Caco-2 (cell line): ENCODE measurements around the gene CNIH3. TPM values are rescaled to one million over a fixed set of nuclear protein-coding genes. Genes with fewer than 3 reads are reported as not detected.

ENCODE experiments used
- BruUV-seq: library from RNA; stranded (reverse); fragments of 400-500 nt; replicated peaks from 2 replicates; lab custom pipeline; 2021; lab: Mats Ljungman, UMichigan
- CTCF ChIA-PET: fragments of 300-600 bp; sonication (Branson Sonifier 250); formaldehyde crosslinking; loops from one replicate; lab custom pipeline; 2022; ENCODE audit warnings: antibody characterized with exemption; lab: Charles Lee
- POLR2A ChIA-PET: fragments of 300-600 bp; sonication (Branson Sonifier 250); formaldehyde crosslinking; loops from one replicate; lab custom pipeline; 2022; ENCODE audit warnings: antibody characterized with exemption; lab: Charles Lee
- DNase-seq, 2 experiments: peaks; one replicate each; pipeline versions ENCODE4 v3.0.0 to v3.0.0-alpha.2; 2020 to 2022
- H3K27me3 ChIP-seq: replicated peaks from 2 replicates; pipeline ENCODE4 v1.6.0; 2011; ENCODE audit warnings: low read length; ENCODE audit not compliant: control insufficient read depth, insufficient read depth
- H3K36me3 ChIP-seq: 2 replicates; pipeline ENCODE4 v1.5.1; 2011; ENCODE audit warnings: low read length; ENCODE audit not compliant: control insufficient read depth, insufficient read depth
- H3K4me1 ChIP-seq: fragments of 250-450 bp; sonication (Bioruptor Pico); 2 replicates; pipeline ENCODE4 v1.5.1; 2020; ENCODE audit warnings: mild to moderate bottlenecking
- H3K4me3 ChIP-seq: 2 replicates; pipeline ENCODE4 v1.5.1; 2011; ENCODE audit warnings: low read depth, mild to moderate bottlenecking, control low read depth, low read length
- H3K9me3 ChIP-seq: fragments of 250-450 bp; sonication (Bioruptor Pico); 2 replicates; pipeline ENCODE4 v1.5.1; 2020; ENCODE audit warnings: mild to moderate bottlenecking, moderate library complexity
- H3K27ac Mint-ChIP-seq: one replicate; pipeline ENCODE4 v1.8.0; 2022; ENCODE audit warnings: mixed read lengths; ENCODE audit not compliant: unreplicated experiment
- H3K27me3 Mint-ChIP-seq: one replicate; pipeline ENCODE4 v1.8.0; 2022; ENCODE audit warnings: mixed read lengths; ENCODE audit not compliant: insufficient read depth, unreplicated experiment
- H3K36me3 Mint-ChIP-seq: one replicate; pipeline ENCODE4 v1.8.0; 2022; ENCODE audit warnings: mild to moderate bottlenecking, mixed read lengths; ENCODE audit not compliant: insufficient read depth, unreplicated experiment
- H3K4me1 Mint-ChIP-seq: one replicate; pipeline ENCODE4 v1.8.0; 2022; ENCODE audit warnings: low read depth, mixed read lengths; ENCODE audit not compliant: unreplicated experiment
- H3K4me3 Mint-ChIP-seq: one replicate; pipeline ENCODE4 v1.8.0; 2022; ENCODE audit warnings: mild to moderate bottlenecking, moderate library complexity, mixed read lengths; ENCODE audit not compliant: unreplicated experiment
- H3K9me3 Mint-ChIP-seq: one replicate; pipeline ENCODE4 v1.8.0; 2022; ENCODE audit warnings: mixed read lengths; ENCODE audit not compliant: unreplicated experiment
- intact Hi-C: fragments of 100-400 bp; cut with micrococcal nuclease; formaldehyde crosslinking; loops from one replicate; pipeline ENCODE4 v1.10.0; 2022; ENCODE audit not compliant: unreplicated experiment
- total RNA-seq: library from RNA; stranded (reverse); gene quantifications from 2 replicates; pipeline ENCODE4 v1.2.3, GENCODE V29; 2022
- TF ChIP-seq, protein P1 (sequence below), 2 experiments: fragments of 200-600 bp in 1 of 2; IDR thresholded peaks; 1 replicate in 1 of 2; 2 replicates in 1 of 2; pipeline versions ENCODE4 v1.5.1 to v1.8.0; 2011 to 2022; ENCODE audit warnings: antibody characterized with exemption in 1 of 2, control low read depth in 1 of 2, inconsistent platforms in 1 of 2, low read depth in 1 of 2, low read length in 1 of 2, mild to moderate bottlenecking in 1 of 2, moderate library complexity in 1 of 2; ENCODE audit not compliant: insufficient read depth in 1 of 2, severe bottlenecking in 1 of 2, unreplicated experiment in 1 of 2

CNIH3 gene
- total RNA-seq, 1 experiment from 2014 or later: 2.2 TPM

- TF ChIP-seq, protein P1, sequence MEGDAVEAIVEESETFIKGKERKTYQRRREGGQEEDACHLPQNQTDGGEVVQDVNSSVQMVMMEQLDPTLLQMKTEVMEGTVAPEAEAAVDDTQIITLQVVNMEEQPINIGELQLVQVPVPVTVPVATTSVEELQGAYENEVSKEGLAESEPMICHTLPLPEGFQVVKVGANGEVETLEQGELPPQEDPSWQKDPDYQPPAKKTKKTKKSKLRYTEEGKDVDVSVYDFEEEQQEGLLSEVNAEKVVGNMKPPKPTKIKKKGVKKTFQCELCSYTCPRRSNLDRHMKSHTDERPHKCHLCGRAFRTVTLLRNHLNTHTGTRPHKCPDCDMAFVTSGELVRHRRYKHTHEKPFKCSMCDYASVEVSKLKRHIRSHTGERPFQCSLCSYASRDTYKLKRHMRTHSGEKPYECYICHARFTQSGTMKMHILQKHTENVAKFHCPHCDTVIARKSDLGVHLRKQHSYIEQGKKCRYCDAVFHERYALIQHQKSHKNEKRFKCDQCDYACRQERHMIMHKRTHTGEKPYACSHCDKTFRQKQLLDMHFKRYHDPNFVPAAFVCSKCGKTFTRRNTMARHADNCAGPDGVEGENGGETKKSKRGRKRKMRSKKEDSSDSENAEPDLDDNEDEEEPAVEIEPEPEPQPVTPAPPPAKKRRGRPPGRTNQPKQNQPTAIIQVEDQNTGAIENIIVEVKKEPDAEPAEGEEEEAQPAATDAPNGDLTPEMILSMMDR (IDR thresholded peaks at IDR 0.05; ENCODE audit: insufficient read depth in 1 of 2, low read depth in 1 of 2, low read length in 1 of 2, severe bottlenecking in 1 of 2, unreplicated experiment in 1 of 2): no peak
- no peaks in the 10 kb centered on the region for H3K27me3 ChIP-seq
- no peaks in the 10 kb centered on the region for H3K4me1 ChIP-seq
- intact Hi-C loops: no loop called here
- no peaks in the 10 kb centered on the region for H3K36me3 ChIP-seq
- H3K9me3 Mint-ChIP-seq: no peaks in the 10 kb centered on the region
- no peaks in the 10 kb centered on the region for H3K9me3 ChIP-seq
- H3K4me1 Mint-ChIP-seq: no peaks in the 10 kb centered on the region
- H3K27me3 Mint-ChIP-seq: peaks cover 21% of the 10 kb centered on the region
- H3K27ac Mint-ChIP-seq: no peak overlapping the region
- POLR2A ChIA-PET: no interaction called here
- BruUV-seq: no TSS peak
- H3K4me3 Mint-ChIP-seq: no peak overlapping the region
- DNase-seq: no peak
- CTCF ChIA-PET: no interaction called here
- H3K36me3 Mint-ChIP-seq: no peaks in the 10 kb centered on the region
- no peak overlapping the region for H3K4me3 ChIP-seq
Observed at GRCh38 chr1:224718470-224719053, 102.4 kb downstream of the CNIH3 start.

- Mint-ChIP-seq H3K27ac (no peak overlapping the region), H3K4me3 (no peak overlapping the region), H3K9me3 (no peaks in the 10 kb centered on the region), H3K36me3 (no peaks in the 10 kb centered on the region), H3K27me3 (peaks cover 21% of the 10 kb centered on the region), H3K4me1 (no peaks in the 10 kb centered on the region)
- H3K4me3 ChIP-seq: no peak overlapping the region
- no peaks in the 10 kb centered on the region for H3K9me3 ChIP-seq
- CTCF ChIA-PET: interaction anchor here (0.7 kb wide), 1 partner anchor 799 kb away, joined by 7 read pairs; no protein-coding TSS in a partner anchor
- DNase-seq: no peak
- TF ChIP-seq, protein P1 (IDR thresholded peaks at IDR 0.05; ENCODE audit: insufficient read depth in 1 of 2, low read depth in 1 of 2, low read length in 1 of 2, severe bottlenecking in 1 of 2, unreplicated experiment in 1 of 2): no peak
- no peaks in the 10 kb centered on the region for H3K4me1 ChIP-seq
- no peaks in the 10 kb centered on the region for H3K27me3 ChIP-seq
- POLR2A ChIA-PET: interaction anchor here (0.6 kb wide), 1 partner anchor 21 kb away, joined by 3 read pairs; no protein-coding TSS in a partner anchor
- intact Hi-C loops: no loop called here
- no peaks in the 10 kb centered on the region for H3K36me3 ChIP-seq
- no TSS peak for BruUV-seq
Observed at GRCh38 chr1:224719716-224720115, 103.6 kb downstream of the CNIH3 start.

DNA sequence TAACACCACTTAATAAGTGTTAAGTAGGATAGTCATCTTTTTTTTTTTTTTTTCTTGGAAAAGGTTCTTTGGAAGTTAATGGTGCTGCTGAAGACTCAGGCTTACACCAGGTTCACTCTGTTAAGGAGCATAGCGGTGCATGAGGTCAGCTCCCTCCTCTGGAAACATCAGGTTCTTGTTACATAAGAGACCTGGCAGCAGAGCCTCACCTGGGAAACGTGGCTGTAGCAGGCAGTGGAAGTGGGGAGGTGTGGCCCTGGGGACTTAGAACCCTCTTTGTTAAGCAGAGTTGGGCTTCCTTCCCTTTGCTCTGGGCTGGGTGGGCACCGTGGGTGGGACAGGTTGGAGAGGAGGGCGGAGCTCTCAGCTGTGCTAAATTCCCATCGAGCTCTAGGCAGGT, 104.1 kb downstream of the CNIH3 start:
- no TSS peak for BruUV-seq
- CTCF ChIA-PET: interaction anchor here (0.7 kb wide), 1 partner anchor 798 kb away, joined by 7 read pairs; no protein-coding TSS in a partner anchor

More for the DNA sequence above, 104.1 kb downstream of the CNIH3 start:
- Histone ChIP-seq H3K27me3 (no peaks in the 10 kb centered on the region), H3K9me3 (no peaks in the 10 kb centered on the region), H3K36me3 (no peaks in the 10 kb centered on the region), H3K4me3 (no peak overlapping the region), H3K4me1 (no peaks in the 10 kb centered on the region)
- TF ChIP-seq, protein P1 (IDR thresholded peaks at IDR 0.05; ENCODE audit: insufficient read depth in 1 of 2, low read depth in 1 of 2, low read length in 1 of 2, severe bottlenecking in 1 of 2, unreplicated experiment in 1 of 2): no peak
- H3K27ac Mint-ChIP-seq: no peak overlapping the region
- H3K27me3 Mint-ChIP-seq: peaks cover 19% of the 10 kb centered on the region
- POLR2A ChIA-PET: interaction anchor here (0.6 kb wide), 1 partner anchor 22 kb away, joined by 3 read pairs; no protein-coding TSS in a partner anchor
- no peaks in the 10 kb centered on the region for H3K36me3 Mint-ChIP-seq
- no peak for DNase-seq
- H3K4me1 Mint-ChIP-seq: no peaks in the 10 kb centered on the region
- no peak overlapping the region for H3K4me3 Mint-ChIP-seq
- intact Hi-C loops: no loop called here
- no peaks in the 10 kb centered on the region for H3K9me3 Mint-ChIP-seq
